Subcutaneous abdominal adipose tissue (tissue), 5 donors: ENCODE results near the gene CHRD.

Experiments used
- H3K27ac ChIP-seq: one replicate; pipeline ENCODE4 v1.7.0; 2013; ENCODE audit warnings: low read depth, mild to moderate bottlenecking, inconsistent platforms, low read length, moderate library complexity
- H3K27me3 ChIP-seq, 5 donors: one replicate each; pipeline ENCODE4 v1.7.0; 2013; ENCODE audit warnings: low read length in 5 of 5, inconsistent platforms in 1 of 5; ENCODE audit not compliant: control insufficient read depth in 5 of 5, insufficient read depth in 4 of 5
- H3K36me3 ChIP-seq, 5 donors: one replicate each; pipeline ENCODE4 v1.7.0; 2013; ENCODE audit warnings: low read length in 5 of 5; ENCODE audit not compliant: control insufficient read depth in 5 of 5, insufficient read depth in 5 of 5
- H3K4me1 ChIP-seq, 5 donors: one replicate each; pipeline ENCODE4 v1.7.0; 2013; ENCODE audit warnings: low read length in 5 of 5, mild to moderate bottlenecking in 3 of 5, moderate library complexity in 1 of 5; ENCODE audit not compliant: control insufficient read depth in 5 of 5, insufficient read depth in 5 of 5
- H3K4me3 ChIP-seq, 5 donors: one replicate each; pipeline ENCODE4 v1.7.0; 2013; ENCODE audit warnings: low read length in 5 of 5, low read depth in 1 of 5
- H3K9ac ChIP-seq, 5 donors: one replicate each; pipeline ENCODE4 v1.7.0; 2013; ENCODE audit warnings: low read length in 5 of 5, mild to moderate bottlenecking in 4 of 5, moderate library complexity in 3 of 5
- H3K9me3 ChIP-seq, 5 donors: one replicate each; pipeline ENCODE4 v1.7.0; 2013; ENCODE audit warnings: low read length in 5 of 5; ENCODE audit not compliant: control insufficient read depth in 5 of 5
- donor health status: healthy.
- donor health status: healthy.
- donor health status: healthy.
- donor health status: healthy.
- donor health status: healthy.

The CHRD gene

DNA sequence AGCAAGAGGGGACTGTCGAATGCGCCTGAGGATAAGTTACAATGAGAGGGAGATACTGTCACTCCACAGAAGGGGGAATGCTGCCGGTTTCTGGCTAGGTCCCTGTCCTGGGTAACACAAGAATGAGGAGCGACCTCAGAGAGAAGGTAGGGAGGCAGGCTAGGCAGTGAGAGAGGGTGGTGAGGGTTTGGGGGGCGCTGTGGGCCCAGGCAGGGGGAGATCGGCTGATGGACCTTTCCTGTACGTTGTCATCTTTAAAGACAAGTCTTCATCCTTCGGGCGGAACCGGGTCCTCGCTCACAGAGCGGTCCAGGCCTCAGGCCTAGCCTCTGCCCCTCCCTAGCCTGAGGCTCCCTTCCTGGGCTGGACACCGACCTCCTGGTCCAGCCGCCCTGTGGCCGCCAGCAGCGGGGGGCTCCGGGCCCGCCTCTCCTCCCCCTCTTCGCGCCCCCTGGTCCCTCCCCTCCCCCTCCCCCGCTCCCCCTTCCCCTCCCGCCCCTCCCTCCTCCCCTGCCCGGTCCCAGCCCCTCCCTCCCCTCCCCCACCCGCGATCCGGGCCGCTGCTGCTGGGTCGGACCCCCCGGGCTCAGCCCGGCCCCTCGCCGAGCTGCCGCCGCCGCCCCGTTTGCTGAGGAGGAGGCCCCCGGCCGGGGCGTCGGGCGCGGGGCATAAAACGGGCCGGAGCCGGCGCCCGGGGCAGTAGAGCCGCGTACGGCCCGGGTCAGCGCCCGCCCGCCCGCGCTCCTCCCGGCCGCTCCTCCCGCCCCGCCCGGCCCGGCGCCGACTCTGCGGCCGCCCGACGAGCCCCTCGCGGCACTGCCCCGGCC lies at the start of gene CHRD:
Gene CHRD (plus strand): TSS at position 697 of the 827 bp plus-strand sequence. CDS start 265 bp downstream, outside the sequence.
- Histone ChIP-seq H3K9ac (peak within 1 kb of the TSS in 3 of 5 donors; percentile 57 to 65 (median 64)), H3K4me1 (peaks cover 0 to 41% (median 38%) of the 10 kb centered on the region in 5 donors), H3K36me3 (peaks cover 0 to 16% (median 7%) of the 10 kb centered on the region in 5 donors), H3K9me3 (no peaks in the 10 kb centered on the region), H3K27me3 (peaks cover 0 to 21% (median 5%) of the 10 kb centered on the region in 5 donors), H3K4me3 (peak within 1 kb of the TSS; percentile 35 to 66 (median 59)), H3K27ac (peak within 1 kb of the TSS; percentile 73)

DNA sequence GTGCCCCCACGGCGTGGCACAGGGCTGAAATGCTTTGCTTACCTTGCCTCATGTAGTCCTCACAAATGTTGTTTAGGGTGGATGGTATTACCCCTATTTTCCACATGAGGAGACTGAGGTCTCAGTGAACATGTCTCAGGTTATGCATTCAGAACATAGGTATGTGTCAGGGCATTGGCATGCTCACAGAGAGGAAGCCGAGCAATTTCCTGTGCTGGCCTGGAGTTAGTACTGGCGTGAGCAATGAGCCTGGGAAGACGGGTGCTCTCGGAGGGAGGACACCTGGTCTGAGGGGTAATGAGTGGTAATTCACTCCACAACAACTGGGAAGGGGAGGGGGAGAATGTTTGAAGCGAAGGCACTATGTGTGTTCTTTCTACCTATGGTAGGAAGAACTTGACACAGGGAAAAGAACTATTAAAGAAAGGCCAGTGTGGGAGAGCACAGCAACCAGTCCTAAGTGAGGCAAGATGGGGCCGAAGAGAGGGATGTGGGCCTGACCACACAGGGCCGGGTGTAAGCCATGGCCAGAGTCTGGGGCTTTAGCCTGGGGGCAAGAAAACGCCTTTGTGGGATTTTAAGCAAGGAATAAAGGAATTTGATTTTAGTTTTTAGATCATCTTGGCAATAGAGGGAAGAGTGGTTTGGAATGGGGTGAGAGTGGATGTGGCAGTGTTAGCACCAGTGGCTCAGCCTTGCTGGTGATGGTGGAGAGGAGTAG lies 47.3 kb upstream of the CHRD start:
- H3K4me1 ChIP-seq, result peaks cover 8 to 37% (median 21%) of the 10 kb centered on the region in 5 donors
- no peaks in the 10 kb centered on the region for H3K9me3 ChIP-seq
- H3K27ac ChIP-seq, result peak overlapping the region; percentile 39
- H3K27me3 ChIP-seq, result no peaks in the 10 kb centered on the region
- peaks cover 4 to 77% (median 73%) of the 10 kb centered on the region in 5 donors for H3K36me3 ChIP-seq
- H3K4me3 ChIP-seq, result no peak overlapping the region
- H3K9ac ChIP-seq, result peak overlapping the region in 2 of 5 donors; percentile 14 to 28

DNA sequence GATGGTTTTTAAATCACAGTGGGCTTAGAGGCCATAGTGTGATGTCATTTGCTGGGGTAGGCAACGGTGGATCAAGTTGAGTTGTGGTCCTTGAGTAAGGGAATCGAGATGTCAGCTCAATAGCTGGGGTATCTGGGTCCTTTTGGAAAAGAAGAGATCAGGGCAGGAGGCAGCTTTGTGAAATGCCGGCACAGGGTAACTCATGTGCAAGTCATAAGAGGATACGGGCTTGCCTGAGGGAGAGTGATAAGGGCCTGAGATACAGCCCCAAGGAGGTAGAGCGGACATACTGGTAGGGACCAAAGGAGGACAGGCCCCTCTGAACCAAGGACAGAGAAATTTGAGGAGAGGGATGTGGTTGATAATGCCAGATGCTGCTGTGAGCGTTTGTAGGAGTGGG lies 46.7 kb upstream of the CHRD start:
- peaks cover 4 to 71% (median 67%) of the 10 kb centered on the region in 5 donors for H3K36me3 ChIP-seq
- H3K27me3 ChIP-seq, result no peaks in the 10 kb centered on the region
- H3K27ac ChIP-seq, result peak overlapping the region; percentile 39
- no peaks in the 10 kb centered on the region for H3K9me3 ChIP-seq
- peaks cover 8 to 44% (median 27%) of the 10 kb centered on the region in 5 donors for H3K4me1 ChIP-seq
- no peak overlapping the region for H3K9ac ChIP-seq
- H3K4me3 ChIP-seq, result no peak overlapping the region

DNA sequence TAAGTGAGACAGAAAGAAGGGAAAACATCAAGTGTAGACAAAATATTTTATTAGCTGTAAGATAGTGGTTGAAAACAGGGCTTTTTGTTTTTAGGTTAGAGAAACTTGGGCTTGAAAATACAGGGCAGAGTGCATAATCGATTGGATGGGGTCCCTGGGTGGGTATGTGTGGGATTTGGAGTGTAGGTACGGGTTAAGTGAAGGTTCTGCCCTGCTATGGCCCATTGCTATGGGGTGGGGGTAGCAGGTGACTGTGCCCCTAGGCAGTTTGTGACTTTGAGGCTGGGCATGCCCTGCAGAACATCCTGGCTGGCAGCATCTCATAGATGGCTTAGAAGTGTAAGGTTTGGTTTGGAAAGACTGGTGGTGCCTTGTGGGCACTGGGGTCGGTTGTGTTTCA lies 46.2 kb upstream of the CHRD start:
- peaks cover 8 to 49% (median 32%) of the 10 kb centered on the region in 5 donors for H3K4me1 ChIP-seq
- H3K9ac ChIP-seq, result no peak overlapping the region
- no peak overlapping the region for H3K4me3 ChIP-seq
- H3K27me3 ChIP-seq, result no peaks in the 10 kb centered on the region
- H3K9me3 ChIP-seq, result no peaks in the 10 kb centered on the region
- peaks cover 4 to 66% (median 62%) of the 10 kb centered on the region in 5 donors for H3K36me3 ChIP-seq
- H3K27ac ChIP-seq, result peak overlapping the region; percentile 39

DNA sequence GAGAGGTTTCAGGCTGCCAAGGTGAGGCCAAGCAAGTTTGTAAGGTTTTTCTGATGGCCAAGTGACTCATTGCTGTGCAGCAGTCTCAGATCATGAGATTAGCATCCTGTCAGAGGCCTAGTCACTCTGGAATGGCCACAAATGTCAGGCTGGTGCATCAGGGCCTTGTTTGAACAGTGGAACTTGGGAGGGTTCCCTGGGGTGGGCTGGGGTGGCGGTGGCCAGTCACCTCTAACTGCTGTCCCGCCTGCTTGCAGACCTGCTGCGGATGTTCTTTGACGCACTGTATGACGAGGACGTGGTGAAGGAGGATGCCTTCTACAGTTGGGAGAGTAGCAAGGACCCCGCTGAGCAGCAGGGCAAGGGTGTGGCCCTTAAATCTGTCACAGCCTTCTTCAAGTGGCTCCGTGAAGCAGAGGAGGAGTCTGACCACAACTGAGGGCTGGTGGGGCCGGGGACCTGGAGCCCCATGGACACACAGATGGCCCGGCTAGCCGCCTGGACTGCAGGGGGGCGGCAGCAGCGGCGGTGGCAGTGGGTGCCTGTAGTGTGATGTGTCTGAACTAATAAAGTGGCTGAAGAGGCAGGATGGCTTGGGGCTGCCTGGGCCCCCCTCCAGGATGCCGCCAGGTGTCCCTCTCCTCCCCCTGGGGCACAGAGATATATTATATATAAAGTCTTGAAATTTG lies 45.2 kb upstream of the CHRD start:
- peaks cover 2 to 57% (median 53%) of the 10 kb centered on the region in 5 donors for H3K36me3 ChIP-seq
- H3K27ac ChIP-seq, result peak overlapping the region; percentile 98

DNA sequence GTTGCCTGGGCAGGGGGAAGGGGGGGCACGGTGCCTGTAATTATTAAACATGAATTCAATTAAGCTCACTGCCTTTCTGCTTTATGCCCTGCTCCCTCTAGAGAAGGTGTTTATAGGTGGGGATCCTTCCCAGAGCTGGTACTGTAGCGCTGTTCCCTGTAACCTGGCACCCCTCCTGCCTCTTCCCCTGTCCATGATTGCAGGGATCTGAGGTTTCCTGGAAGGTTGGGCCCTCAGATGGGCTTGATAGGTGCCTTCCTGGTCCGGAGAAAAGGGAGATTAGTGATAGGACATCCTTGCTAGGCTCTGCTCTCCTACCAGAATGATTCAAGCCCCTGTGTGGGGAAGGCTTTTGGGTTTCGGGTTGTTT lies 44.6 kb upstream of the CHRD start:
- peak overlapping the region; percentile 98 for H3K27ac ChIP-seq
- no peaks in the 10 kb centered on the region for H3K27me3 ChIP-seq
- H3K4me3 ChIP-seq, result peak overlapping the region; percentile 31 to 80 (median 74)
- peak overlapping the region in 4 of 5 donors; percentile 63 to 87 (median 79) for H3K9ac ChIP-seq
- peaks cover 0 to 50% (median 48%) of the 10 kb centered on the region in 5 donors for H3K36me3 ChIP-seq
- H3K4me1 ChIP-seq, result peaks cover 8 to 55% (median 38%) of the 10 kb centered on the region in 5 donors
- no peaks in the 10 kb centered on the region for H3K9me3 ChIP-seq

More for the DNA sequence above, 45.2 kb upstream of the CHRD start:
- Histone ChIP-seq H3K9me3 (no peaks in the 10 kb centered on the region), H3K4me1 (peaks cover 8 to 55% (median 38%) of the 10 kb centered on the region in 5 donors), H3K9ac (no peak overlapping the region), H3K27me3 (no peaks in the 10 kb centered on the region), H3K4me3 (no peak overlapping the region)

DNA sequence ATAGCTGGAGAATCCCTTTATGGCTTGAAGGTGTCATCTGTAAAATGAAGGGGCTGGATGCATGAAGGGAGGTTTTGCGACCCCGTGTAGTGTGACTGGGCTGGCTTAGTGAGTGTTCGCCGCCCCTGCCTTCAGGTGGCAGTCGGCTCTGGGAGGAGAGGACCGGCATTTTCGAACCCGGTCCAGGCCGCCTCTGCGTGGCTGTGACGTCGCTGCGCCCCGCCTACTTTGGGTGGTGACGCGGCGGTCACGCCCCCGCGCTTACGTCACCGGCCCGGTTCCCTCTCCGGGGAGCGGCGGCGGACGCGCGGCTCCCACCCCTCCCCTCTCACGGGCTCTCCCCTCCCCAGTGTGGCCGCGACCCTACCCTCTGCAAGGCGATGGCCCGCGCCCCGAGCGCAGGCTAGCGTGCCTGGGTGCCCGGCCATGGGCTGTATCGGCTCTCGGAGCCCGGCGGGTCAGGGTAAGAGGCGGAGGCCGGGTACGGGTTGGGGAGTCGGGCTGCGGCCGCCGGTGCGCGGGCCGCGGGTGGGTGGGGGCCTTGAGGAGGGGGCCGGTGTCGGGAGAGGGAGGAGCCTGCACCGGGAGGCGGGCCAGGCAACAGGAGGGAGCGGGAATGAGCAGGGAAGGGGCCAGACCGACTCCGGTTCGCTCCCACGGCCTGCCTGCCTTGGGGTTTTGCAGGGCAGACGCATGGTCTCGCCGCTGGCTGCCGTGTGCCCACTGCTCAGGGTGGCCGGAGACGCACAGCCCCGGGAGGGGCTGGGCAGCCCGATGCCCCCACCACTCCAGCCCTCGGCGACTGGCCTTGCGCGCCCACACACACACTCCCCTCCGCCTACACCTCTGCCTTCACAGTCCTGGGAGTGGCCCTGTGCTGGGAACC lies 44.0 kb upstream of the CHRD start:
- peaks cover 0 to 45% (median 44%) of the 10 kb centered on the region in 5 donors for H3K36me3 ChIP-seq
- peak overlapping the region; percentile 71 to 89 (median 86) for H3K9ac ChIP-seq
- H3K4me3 ChIP-seq, result peak overlapping the region; percentile 74 to 80 (median 80)
- H3K27ac ChIP-seq, result peak overlapping the region; percentile 98
- peaks cover 8 to 55% (median 38%) of the 10 kb centered on the region in 5 donors for H3K4me1 ChIP-seq
- H3K9me3 ChIP-seq, result no peaks in the 10 kb centered on the region
- H3K27me3 ChIP-seq, result no peaks in the 10 kb centered on the region

DNA sequence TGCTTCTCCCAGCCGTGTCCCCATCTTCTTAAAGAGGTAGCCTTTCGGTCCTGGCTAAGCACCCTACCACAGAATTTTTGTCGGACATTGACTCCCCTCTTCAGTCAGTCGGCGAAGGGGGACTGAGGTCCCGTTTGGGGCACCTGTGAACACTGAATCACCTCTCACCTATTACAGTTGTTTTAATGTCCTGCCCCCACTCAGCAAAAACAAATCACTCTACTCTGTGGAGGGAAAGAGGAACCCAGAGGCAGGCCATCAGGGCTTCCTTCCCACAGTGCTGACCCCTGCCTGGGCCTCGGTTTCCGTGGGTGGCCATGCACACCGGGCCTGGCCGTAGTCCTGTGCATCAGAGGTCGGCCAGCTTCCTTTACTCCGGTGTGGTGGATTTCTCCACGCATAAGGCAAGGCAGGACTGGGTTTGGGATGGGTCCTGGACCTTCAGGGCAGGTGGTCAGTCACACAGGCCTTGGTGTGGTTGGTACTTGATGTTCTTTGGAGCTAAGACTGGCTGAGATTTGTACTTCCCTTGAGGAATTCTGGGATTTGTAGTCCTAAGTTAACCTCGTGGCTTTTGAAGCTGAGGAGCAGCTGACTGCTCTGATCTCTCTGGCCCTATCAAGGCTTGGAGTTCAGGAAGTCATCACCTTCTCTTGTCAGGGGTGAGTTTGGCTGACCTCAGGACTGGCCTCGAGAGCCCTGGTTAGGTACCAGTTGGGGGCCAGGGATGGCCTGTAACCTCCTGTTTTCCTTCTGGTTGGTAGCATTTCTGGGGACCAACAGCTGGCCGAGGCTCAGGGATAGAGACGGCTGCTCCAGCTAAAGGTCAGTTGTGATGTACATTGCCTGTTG lies 43.1 kb upstream of the CHRD start:
- Histone ChIP-seq H3K36me3 (peaks cover 0 to 42% (median 37%) of the 10 kb centered on the region in 5 donors), H3K9ac (peak overlapping the region; percentile 71 to 89 (median 86)), H3K27me3 (no peaks in the 10 kb centered on the region), H3K27ac (peak overlapping the region; percentile 98), H3K4me1 (peaks cover 8 to 52% (median 38%) of the 10 kb centered on the region in 5 donors), H3K4me3 (peak overlapping the region; percentile 74 to 80 (median 80)), H3K9me3 (no peaks in the 10 kb centered on the region)
